ENCODE results near the gene AUTS2. TPM values are rescaled to one million over a fixed set of nuclear protein-coding genes. Genes with fewer than 3 reads are reported as not detected.

Gene AUTS2
- total and polyA plus RNA-seq, 9 of the 15 experiments (the other 6 are each of a cell fraction or from before 2014, with no cell fraction given) = 0.58 TPM; not detected in 8

GRCh38 chr7:69619054-69619453, 20.8 kb downstream of the AUTS2 start:
- no peaks in the 10 kb centered on the region for H3K79me2 ChIP-seq (ENCODE audit: control insufficient read depth, insufficient read depth, low read length)
- WGBS (ENCODE audit: insufficient coverage, low coverage, missing lambda C conversion rate) = 0% methylated on average over 1 of the region's 1 CpG
- no peak overlapping the region for H3K4me3 ChIP-seq
- no peak for FAIRE-seq
- no peak overlapping the region for H2AFZ ChIP-seq (ENCODE audit: low read depth, low read length)
- no peak overlapping the region for H3K27ac ChIP-seq (ENCODE audit: extremely low read depth, low read depth, low read length)
- intact Hi-C loops (cut with micrococcal nuclease) (no loop called here), in situ Hi-C loops (cut with MboI) (no loop called here)
- H3K27me3 ChIP-seq (ENCODE audit: control insufficient read depth in 2 of 2, insufficient read depth in 2 of 2, low read length in 2 of 2) = no peaks in the 10 kb centered on the region
- no peaks in the 10 kb centered on the region for H3K9me1 ChIP-seq (ENCODE audit: control insufficient read depth, insufficient read depth, low read length)
- H4K20me1 ChIP-seq (replicated peaks; ENCODE audit: control insufficient read depth, insufficient read depth, low read length) = no peaks in the 10 kb centered on the region
- CTCF ChIA-PET (ENCODE audit: low intra/inter-chr PET ratio) = no interaction called here
- no peak for TF ChIP-seq ZNF639 (CRISPR knock-in tag; conservative IDR thresholded peaks at IDR 0.05 in 1 of 2, IDR thresholded peaks at IDR 0.05 in 1 of 2)
- TF ChIP-seq BCLAF1 (IDR thresholded peaks at IDR 0.05; ENCODE audit: borderline replicate concordance in 1 of 2, control insufficient read depth in 1 of 2, low read depth in 2 of 2, low read length in 1 of 2) = no peak
- no peak for TF ChIP-seq DEAF1 (CRISPR knock-in tag; IDR thresholded peaks at IDR 0.05)
- no peak for TF ChIP-seq PHB (CRISPR knock-in tag; IDR thresholded peaks at IDR 0.05)
- TF ChIP-seq FIP1L1 (IDR thresholded peaks at IDR 0.05; ENCODE audit: low read depth, low read length, poor library complexity, severe bottlenecking) = no peak
- TF ChIP-seq ZNF766 (CRISPR knock-in tag; conservative IDR thresholded peaks at IDR 0.05) = no peak
- TF ChIP-seq YY1 (IDR thresholded peaks at IDR 0.05; ENCODE audit: borderline replicate concordance in 1 of 3, control insufficient read depth in 1 of 3, extremely low read depth in 1 of 3, insufficient read depth in 3 of 3, insufficient read length in 1 of 3, insufficient replicate concordance in 2 of 3, low read depth in 1 of 3, low read length in 2 of 3) = no peak
- TF ChIP-seq ZNF41 (CRISPR knock-in tag; conservative IDR thresholded peaks at IDR 0.05) = no peak
- TF ChIP-seq TEAD1 (CRISPR knock-in tag; IDR thresholded peaks at IDR 0.05) = no peak
- TF ChIP-seq RBBP5 (IDR thresholded peaks at IDR 0.05; ENCODE audit: borderline replicate concordance, insufficient read depth, low read length, poor library complexity, severe bottlenecking) = no peak
- TF ChIP-seq CHD4 (IDR thresholded peaks at IDR 0.05; ENCODE audit: insufficient read depth, insufficient replicate concordance, low read depth, low read length, poor library complexity, severe bottlenecking) = no peak
- no peak for TF ChIP-seq NFATC3 (IDR thresholded peaks at IDR 0.05)
- TF ChIP-seq POLR3G (IDR thresholded peaks at IDR 0.05; ENCODE audit: extremely low read depth, insufficient read length, insufficient replicate concordance) = no peak
- TF ChIP-seq ETS2 (tag; IDR thresholded peaks at IDR 0.05; ENCODE audit: borderline replicate concordance, poor library complexity, severe bottlenecking) = no peak
- BruUV-seq (replicated peaks) = no TSS peak
- H3K4me1 ChIP-seq (replicated peaks in 1 of 2; ENCODE audit: control insufficient read depth in 2 of 2, insufficient read depth in 2 of 2, low read length in 2 of 2) = no peaks in the 10 kb centered on the region
- no peak for ATAC-seq
- no peak for DNase-seq (ENCODE audit: extremely low read depth in 1 of 4, low spot score in 3 of 4)
- H3K9ac ChIP-seq (ENCODE audit: insufficient read depth in 1 of 2, low read depth in 2 of 2, low read length in 2 of 2) = no peak overlapping the region
- POLR2A ChIA-PET = no interaction called here
- no peak overlapping the region for H3K4me2 ChIP-seq (ENCODE audit: insufficient read depth, low read length)
- no peaks in the 10 kb centered on the region for H3K36me3 ChIP-seq (ENCODE audit: control insufficient read depth, insufficient read depth, low read length)
- no peaks in the 10 kb centered on the region for H3K9me3 ChIP-seq (replicated peaks; ENCODE audit: control insufficient read depth, insufficient read depth, low read depth, low read length)
